MCF 10A (cell line): Measurements from ENCODE around the gene ABCB6. TPM values are rescaled to one million over a fixed set of nuclear protein-coding genes. Genes with fewer than 3 reads are reported as not detected.

ENCODE experiments used
- BruUV-seq: library from RNA; stranded (reverse); fragments of 400-500 nt; replicated peaks from 2 replicates; lab custom pipeline; 2021; lab: Mats Ljungman, UMichigan
- CTCF ChIA-PET: fragments of 300-600 bp; sonication (Branson Sonifier 250); formaldehyde crosslinking; extraction: SDS; loops from one replicate; lab custom pipeline; 2021; ENCODE audit warnings: antibody characterized with exemption, inconsistent platforms; lab: Yijun Ruan, JAX
- POLR2A ChIA-PET: fragments of 300-600, 350-650 bp; sonication (Branson Sonifier 250); formaldehyde crosslinking; extraction: SDS; loops from one replicate; lab custom pipeline; 2020; ENCODE audit warnings: antibody characterized with exemption, inconsistent platforms; lab: Yijun Ruan, JAX
- DNase-seq: peaks from one replicate; pipeline ENCODE4 v3.0.0-alpha.2; 2018; ENCODE audit not compliant: unreplicated experiment
- H3K27ac Mint-ChIP-seq: one replicate; pipeline ENCODE4 v1.8.0; 2022; ENCODE audit warnings: mild to moderate bottlenecking, low read depth, mixed read lengths; ENCODE audit not compliant: unreplicated experiment
- H3K27me3 Mint-ChIP-seq: one replicate; pipeline ENCODE4 v1.8.0; 2022; ENCODE audit warnings: mixed read lengths; ENCODE audit not compliant: insufficient read depth, unreplicated experiment
- H3K36me3 Mint-ChIP-seq: one replicate; pipeline ENCODE4 v1.8.0; 2022; ENCODE audit warnings: mild to moderate bottlenecking, moderate library complexity, mixed read lengths; ENCODE audit not compliant: insufficient read depth, unreplicated experiment
- H3K4me1 Mint-ChIP-seq: one replicate; pipeline ENCODE4 v1.8.0; 2022; ENCODE audit warnings: mixed read lengths; ENCODE audit not compliant: insufficient read depth, unreplicated experiment
- H3K4me3 Mint-ChIP-seq: one replicate; pipeline ENCODE4 v1.8.0; 2022; ENCODE audit warnings: mild to moderate bottlenecking, moderate library complexity, mixed read lengths; ENCODE audit not compliant: unreplicated experiment
- H3K9me3 Mint-ChIP-seq: one replicate; pipeline ENCODE4 v1.8.0; 2022; ENCODE audit warnings: mixed read lengths; ENCODE audit not compliant: unreplicated experiment
- intact Hi-C: fragments of 100-400 bp; cut with micrococcal nuclease; formaldehyde crosslinking; loops from 2 replicates; pipeline ENCODE4 v1.14.1; 2022
- total RNA-seq: library from RNA; stranded (reverse); gene quantifications from 2 replicates; pipeline ENCODE4 v1.2.3, GENCODE V29; 2022
- TF ChIP-seq, protein P1 (sequence below): fragments of 200-600 bp; IDR thresholded peaks from one replicate; pipeline ENCODE4 v1.8.0; 2022; ENCODE audit warnings: antibody characterized with exemption, mild to moderate bottlenecking; ENCODE audit not compliant: unreplicated experiment

ABCB6 gene
- total RNA-seq, 1 experiment from 2014 or later: 18.8 TPM

DNA sequence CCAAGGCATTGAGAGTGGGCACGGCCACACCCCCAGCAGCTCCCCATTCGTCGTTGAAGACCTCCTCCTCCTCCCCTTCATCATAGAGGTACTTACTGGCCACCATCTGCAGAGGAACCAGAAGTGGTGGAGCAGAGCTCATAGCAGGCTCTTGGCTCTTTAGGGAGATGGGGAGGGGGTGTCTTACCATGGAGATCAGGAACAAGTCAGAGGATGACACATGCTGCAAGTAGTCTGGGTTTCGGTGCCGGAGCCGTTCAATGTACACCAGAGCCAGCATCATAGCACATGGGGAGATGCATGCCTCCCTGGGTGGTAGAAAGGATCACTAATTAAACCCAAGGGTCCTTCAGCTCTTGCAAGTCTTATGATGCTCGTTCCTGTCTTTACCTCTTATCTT lies 44.0 kb downstream of the ABCB6 start:
- no peaks in the 10 kb centered on the region for H3K27me3 Mint-ChIP-seq
- DNase-seq: no peak
- no peaks in the 10 kb centered on the region for H3K9me3 Mint-ChIP-seq
- TF ChIP-seq, protein P1, sequence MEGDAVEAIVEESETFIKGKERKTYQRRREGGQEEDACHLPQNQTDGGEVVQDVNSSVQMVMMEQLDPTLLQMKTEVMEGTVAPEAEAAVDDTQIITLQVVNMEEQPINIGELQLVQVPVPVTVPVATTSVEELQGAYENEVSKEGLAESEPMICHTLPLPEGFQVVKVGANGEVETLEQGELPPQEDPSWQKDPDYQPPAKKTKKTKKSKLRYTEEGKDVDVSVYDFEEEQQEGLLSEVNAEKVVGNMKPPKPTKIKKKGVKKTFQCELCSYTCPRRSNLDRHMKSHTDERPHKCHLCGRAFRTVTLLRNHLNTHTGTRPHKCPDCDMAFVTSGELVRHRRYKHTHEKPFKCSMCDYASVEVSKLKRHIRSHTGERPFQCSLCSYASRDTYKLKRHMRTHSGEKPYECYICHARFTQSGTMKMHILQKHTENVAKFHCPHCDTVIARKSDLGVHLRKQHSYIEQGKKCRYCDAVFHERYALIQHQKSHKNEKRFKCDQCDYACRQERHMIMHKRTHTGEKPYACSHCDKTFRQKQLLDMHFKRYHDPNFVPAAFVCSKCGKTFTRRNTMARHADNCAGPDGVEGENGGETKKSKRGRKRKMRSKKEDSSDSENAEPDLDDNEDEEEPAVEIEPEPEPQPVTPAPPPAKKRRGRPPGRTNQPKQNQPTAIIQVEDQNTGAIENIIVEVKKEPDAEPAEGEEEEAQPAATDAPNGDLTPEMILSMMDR: no peak
- H3K4me1 Mint-ChIP-seq: peaks cover 8% of the 10 kb centered on the region
- BruUV-seq: no TSS peak
- ChIA-PET POLR2A (interaction anchor here (1.6 to 3.4 kb wide), 5 partner anchors 15 to 112 kb away, joined by 6 to 93 read pairs (median 11); partner anchors contain the start of genes ANKZF1, ATG9A, DNAJB2 and ZFAND2B), CTCF (interaction anchor here (0.9 to 9.3 kb wide), 11 partner anchors 9 to 164 kb away, joined by 3 to 82 read pairs (median 7); partner anchors contain the start of gene NHEJ1)
- peaks cover 41% of the 10 kb centered on the region for H3K36me3 Mint-ChIP-seq
- no peak overlapping the region for H3K4me3 Mint-ChIP-seq
- H3K27ac Mint-ChIP-seq: no peak overlapping the region
- intact Hi-C loops: loop anchor here (5.0 kb wide), 1 partner anchor 102 kb away; the partner anchor contains the start of gene DNAJB2

DNA sequence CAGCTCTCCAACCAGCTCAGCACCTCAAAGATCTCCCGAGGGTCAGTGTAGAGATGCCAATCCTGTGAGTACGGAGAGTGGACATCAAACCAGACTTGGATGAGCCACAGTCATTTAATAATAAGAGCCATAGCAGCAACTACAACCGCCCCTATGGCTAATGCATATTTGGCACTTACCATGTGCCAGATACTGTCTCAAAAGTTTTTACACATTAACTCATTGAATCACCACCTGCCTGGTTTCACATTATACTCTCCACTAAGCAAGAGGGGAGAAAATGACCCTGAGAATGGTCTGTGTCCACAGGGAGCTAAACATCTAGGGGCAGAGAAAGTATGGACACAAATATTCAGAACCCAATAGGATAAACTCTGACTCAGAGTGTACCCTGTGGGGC lies 44.6 kb downstream of the ABCB6 start:
- intact Hi-C loops: no loop called here
- TF ChIP-seq, protein P1: no peak
- peak overlapping the region; percentile 28 for H3K27ac Mint-ChIP-seq
- POLR2A ChIA-PET: interaction anchor here (0.9 to 2.0 kb wide), 4 partner anchors 14 to 121 kb away, joined by 3 to 9 read pairs (median 6); partner anchors contain the start of gene ZFAND2B
- no TSS peak for BruUV-seq
- no peaks in the 10 kb centered on the region for H3K9me3 Mint-ChIP-seq
- no peaks in the 10 kb centered on the region for H3K27me3 Mint-ChIP-seq
- H3K4me1 Mint-ChIP-seq: peaks cover 8% of the 10 kb centered on the region
- no peak for DNase-seq
- H3K4me3 Mint-ChIP-seq: no peak overlapping the region
- peaks cover 41% of the 10 kb centered on the region for H3K36me3 Mint-ChIP-seq
- CTCF ChIA-PET: interaction anchor here (0.6 to 9.3 kb wide), 14 partner anchors 8 to 350 kb away, joined by 3 to 82 read pairs (median 4); partner anchors contain the start of gene NHEJ1

DNA sequence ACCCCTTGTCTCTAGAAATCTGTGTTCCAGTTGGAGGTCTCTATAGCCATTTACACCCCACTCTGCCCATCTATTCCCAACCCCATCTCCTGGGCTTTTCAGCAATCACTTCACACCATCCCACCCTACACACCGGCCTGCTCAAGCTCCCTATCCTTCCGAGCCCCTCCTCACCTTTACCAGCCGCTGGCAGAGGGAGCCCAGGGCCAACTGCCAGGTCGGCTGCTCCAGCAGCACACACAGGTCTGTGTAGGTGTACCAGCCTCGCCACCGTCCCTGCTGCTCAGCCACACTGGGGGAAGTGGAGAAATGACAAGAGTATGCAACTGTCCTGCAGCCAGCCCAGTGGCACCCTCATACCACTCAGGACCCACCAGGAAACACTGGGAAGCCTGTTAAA lies 45.6 kb downstream of the ABCB6 start:
- ChIA-PET CTCF (interaction anchor here (1.0 to 9.3 kb wide), 8 partner anchors 9 to 178 kb away, joined by 4 to 82 read pairs (median 10); partner anchors contain the start of gene NHEJ1), POLR2A (interaction anchor here (0.9 to 1.2 kb wide), 2 partner anchors 45 to 122 kb away, joined by 3 to 6 read pairs; no protein-coding TSS in a partner anchor)
- intact Hi-C loops: no loop called here
- no TSS peak for BruUV-seq
- no peak for DNase-seq
- H3K4me3 Mint-ChIP-seq: no peak overlapping the region
- peaks cover 33% of the 10 kb centered on the region for H3K36me3 Mint-ChIP-seq
- H3K27me3 Mint-ChIP-seq: no peaks in the 10 kb centered on the region
- no peak overlapping the region for H3K27ac Mint-ChIP-seq
- H3K4me1 Mint-ChIP-seq: peaks cover 8% of the 10 kb centered on the region
- TF ChIP-seq, protein P1: no peak
- no peaks in the 10 kb centered on the region for H3K9me3 Mint-ChIP-seq
